RWPE1 (cell line): Measurements from ENCODE around the gene CYTH3.

Experiments
- CTCF ChIA-PET: fragments of 350-600 bp; sonication (Branson Sonifier 250); formaldehyde crosslinking; extraction: SDS; loops from one replicate; lab custom pipeline; 2021; lab: Yijun Ruan, JAX
- POLR2A ChIA-PET: fragments of 400-600 bp; formaldehyde crosslinking; extraction: SDS; loops from one replicate; lab custom pipeline; 2020; ENCODE audit warnings: antibody characterized with exemption; ENCODE audit not compliant: low non-redundant PET; lab: Yijun Ruan, JAX
- DNase-seq: peaks from one replicate; pipeline ENCODE4 v3.0.0; 2012; ENCODE audit warnings: low spot score
- H3K27ac ChIP-seq: fragments of 450-650 bp; 2 replicates; pipeline ENCODE4 v1.5.1; 2017
- CTCF ChIP-seq: fragments of 450-650 bp; conservative IDR thresholded peaks from 2 replicates; pipeline ENCODE4 v1.5.1; 2017; ENCODE audit warnings: low read depth, mild to moderate bottlenecking

The CYTH3 gene

GRCh38 chr7:6221340-6222319 is 50.8 kb downstream of the CYTH3 start:
- ChIA-PET CTCF (interaction anchor here (0.6 kb wide), 1 partner anchor 103 kb away, joined by 3 read pairs; no protein-coding TSS in a partner anchor), POLR2A (interaction anchor here (0.6 kb wide), 1 partner anchor 8 kb away, joined by 5 read pairs; no protein-coding TSS in a partner anchor)
- DNase-seq, result no peak
- no peak overlapping the region; the same call in 1 of the 2 replicates for H3K27ac ChIP-seq
- no peak for TF ChIP-seq CTCF

GRCh38 chr7:6218329-6218728 is 54.1 kb downstream of the CYTH3 start:
- POLR2A ChIA-PET, result no interaction called here
- no peak overlapping the region for H3K27ac ChIP-seq
- CTCF ChIA-PET, result interaction anchor here (0.6 kb wide), 1 partner anchor 187 kb away, joined by 9 read pairs; the partner anchor contains the start of gene ANKRD61
- TF ChIP-seq CTCF, result no peak
- DNase-seq, result no peak

- CTCF ChIA-PET, result no interaction called here
- no peak overlapping the region for H3K27ac ChIP-seq
- TF ChIP-seq CTCF, result no peak
- POLR2A ChIA-PET, result no interaction called here
- DNase-seq, result no peak
These were observed 60.4 kb downstream of the CYTH3 start for GRCh38 chr7:6212008-6212407.

- H3K27ac ChIP-seq, result no peak overlapping the region
- TF ChIP-seq CTCF, result no peak
- CTCF ChIA-PET, result no interaction called here
- no peak for DNase-seq
- POLR2A ChIA-PET, result no interaction called here
These were observed 61.6 kb downstream of the CYTH3 start for GRCh38 chr7:6210621-6211372.

GRCh38 chr7:6209340-6209739 is 63.1 kb downstream of the CYTH3 start:
- POLR2A ChIA-PET, result no interaction called here
- no peak for TF ChIP-seq CTCF
- no peak for DNase-seq
- no peak overlapping the region for H3K27ac ChIP-seq
- CTCF ChIA-PET, result interaction anchor here (0.6 kb wide), 1 partner anchor 10 kb away, joined by 5 read pairs; no protein-coding TSS in a partner anchor
